ENCODE results near the gene CCNQ.

CCNQ gene

DNA sequence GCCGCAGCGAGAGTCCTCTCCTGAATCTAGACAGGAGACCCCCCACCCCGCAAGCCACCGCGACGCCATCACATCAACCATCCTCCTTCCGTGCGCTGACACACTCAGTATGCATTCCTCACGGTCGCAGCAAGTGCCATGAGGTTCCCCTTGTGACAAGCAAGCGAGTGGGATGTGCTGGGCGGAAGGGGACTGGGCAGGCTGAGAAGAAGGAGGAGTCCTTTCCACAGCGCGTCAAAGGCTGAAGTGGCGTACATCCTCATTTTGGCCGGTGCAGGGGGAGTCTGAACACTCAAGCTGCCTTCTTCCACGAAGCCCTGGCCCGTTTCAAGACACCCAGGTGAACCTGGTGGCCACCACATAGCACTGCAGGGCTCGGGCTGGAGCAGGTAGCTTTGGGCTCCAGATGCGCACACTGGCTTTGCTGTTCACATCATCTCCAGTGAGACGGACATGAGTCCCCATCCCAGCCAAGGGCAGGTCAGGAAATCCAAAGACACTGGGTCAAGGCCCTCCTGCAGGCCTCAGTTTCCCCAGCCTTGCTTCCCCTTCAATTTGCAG is 30.4 kb downstream of the CCNQ start:
- peak; percentile 37 for DNase-seq

- DNase-seq: no peak
Measured at GRCh38 chrX:153565996-153566580, 32.9 kb downstream of the CCNQ start.

- DNase-seq: no peak
Measured at GRCh38 chrX:153564047-153564606, 34.8 kb downstream of the CCNQ start.

- no peak for DNase-seq
Measured at GRCh38 chrX:153562546-153562945, 36.4 kb downstream of the CCNQ start.

GRCh38 chrX:153561337-153561736 is 37.6 kb downstream of the CCNQ start:
- DNase-seq: no peak

DNA sequence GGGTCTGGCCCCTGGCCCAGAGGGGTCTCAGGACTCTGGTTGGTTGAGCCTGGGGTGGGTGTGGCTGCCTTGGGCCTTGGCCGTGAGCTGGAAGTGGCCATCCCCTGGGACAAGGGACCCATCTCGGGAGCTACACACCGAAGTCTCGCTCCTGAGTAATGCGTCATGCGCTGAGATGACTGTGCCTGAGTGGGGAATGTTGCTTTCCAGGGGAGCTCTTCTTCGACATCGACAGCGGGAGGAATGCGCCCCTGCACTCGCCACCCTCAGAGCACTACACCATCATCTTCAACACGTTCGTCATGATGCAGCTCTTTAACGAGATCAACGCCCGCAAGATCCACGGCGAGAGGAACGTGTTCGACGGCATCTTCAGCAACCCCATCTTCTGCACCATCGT is 38.5 kb downstream of the CCNQ start:
- DNase-seq: no peak

GRCh38 chrX:153560000-153560399 is 38.9 kb downstream of the CCNQ start:
- no peak for DNase-seq

GRCh38 chrX:153557618-153558355 is 41.2 kb downstream of the CCNQ start:
- DNase-seq: no peak

GRCh38 chrX:153556767-153557166 is 42.2 kb downstream of the CCNQ start:
- no peak for DNase-seq

DNA sequence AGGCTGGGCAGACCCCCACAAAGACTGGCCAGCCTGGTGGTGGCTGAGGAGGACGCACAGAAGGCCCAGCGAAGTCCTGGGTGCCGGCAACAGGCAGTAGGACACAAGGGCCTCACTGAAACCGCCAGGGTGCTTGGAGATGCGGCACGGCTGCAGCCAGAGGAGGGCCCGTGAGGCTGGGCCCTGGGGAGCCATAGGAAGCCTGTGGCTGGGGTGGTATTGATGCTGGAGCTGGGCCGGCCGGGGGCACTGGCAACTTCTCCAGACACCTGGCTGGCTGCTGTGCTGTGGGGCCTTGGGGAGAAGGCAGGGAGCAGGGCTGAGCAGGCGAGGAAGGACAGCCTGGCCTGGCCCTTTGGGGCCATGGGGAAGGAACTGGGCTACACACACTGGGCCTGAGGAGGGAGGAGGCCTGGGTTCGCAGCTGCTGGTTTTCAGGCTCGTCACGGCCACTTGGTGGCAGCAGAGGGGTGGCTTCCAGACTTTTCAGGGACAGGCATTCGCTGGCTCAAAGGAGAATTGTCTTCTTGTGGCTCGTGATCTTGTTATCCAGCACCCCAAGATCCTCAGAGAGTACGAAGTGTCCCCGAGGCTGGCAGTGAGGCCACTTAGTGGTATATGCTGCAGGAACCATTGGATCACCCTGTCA is 44.3 kb downstream of the CCNQ start:
- peak; percentile 64 for DNase-seq

GRCh38 chrX:153551135-153551534 is 47.8 kb downstream of the CCNQ start:
- no peak for DNase-seq

DNA sequence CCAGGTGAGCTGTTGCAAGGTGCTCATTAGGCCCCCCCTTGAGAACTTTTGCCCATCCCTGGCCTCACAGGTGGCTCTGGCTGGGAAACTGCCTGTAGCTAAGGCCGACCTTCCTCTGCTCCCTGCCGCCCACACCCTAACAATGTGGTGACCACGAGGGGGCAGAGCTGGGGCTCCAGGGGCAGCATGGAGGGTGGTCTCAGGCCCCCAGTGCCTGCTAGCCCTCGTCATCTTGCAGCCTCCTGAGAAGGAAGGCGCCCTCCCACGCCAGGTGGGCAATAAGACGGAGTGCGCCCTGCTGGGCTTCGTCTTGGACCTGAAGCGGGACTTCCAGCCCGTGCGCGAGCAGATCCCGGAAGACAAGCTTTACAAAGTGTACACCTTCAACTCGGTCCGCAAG is 49.1 kb downstream of the CCNQ start:
- no peak for DNase-seq

GRCh38 chrX:153549231-153549630 is 49.7 kb downstream of the CCNQ start:
- peak; percentile 18 for DNase-seq

- no peak for DNase-seq
Measured at GRCh38 chrX:153547195-153547594, 51.7 kb downstream of the CCNQ start.

DNA sequence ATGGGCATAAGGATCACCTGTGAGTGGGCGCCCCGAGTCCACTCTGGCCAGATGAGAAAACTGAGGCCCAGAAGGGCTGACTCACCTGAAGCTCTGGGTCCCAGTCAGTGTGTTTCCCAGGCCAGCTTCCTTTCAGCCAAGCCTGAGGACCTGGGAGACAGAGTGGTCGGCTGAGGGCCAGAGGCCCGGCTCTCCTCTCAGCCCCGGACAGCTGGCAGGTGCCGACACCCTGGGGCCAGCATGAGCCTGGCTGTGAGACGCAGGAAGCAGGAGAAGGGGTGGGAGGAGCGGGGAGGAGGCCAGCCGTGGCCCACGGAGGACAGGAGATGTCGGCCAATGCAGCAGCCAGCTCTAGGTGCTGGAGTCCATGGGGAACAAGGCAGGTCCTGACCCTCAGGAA is 52.6 kb downstream of the CCNQ start:
- DNase-seq: no peak

DNA sequence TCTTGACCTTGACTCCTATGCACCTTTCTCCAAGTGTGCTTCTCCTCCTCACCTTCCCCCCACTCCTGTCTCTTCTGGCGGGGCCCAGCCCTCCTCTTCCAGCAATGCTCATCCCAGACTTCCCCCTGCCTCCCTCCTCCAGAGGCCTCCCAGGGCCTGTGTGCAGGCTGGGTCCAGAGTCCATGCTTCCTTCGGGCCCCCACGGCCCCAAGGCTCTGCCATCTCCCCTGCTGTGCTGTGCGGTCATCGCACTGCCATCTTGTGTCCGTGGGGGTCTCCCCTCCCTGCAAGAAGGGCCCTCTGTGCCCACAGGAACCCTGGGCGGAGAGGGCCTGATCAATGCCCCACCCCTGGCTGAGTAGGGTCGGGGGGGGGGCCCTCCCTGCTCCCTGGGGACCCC is 54.2 kb downstream of the CCNQ start:
- DNase-seq: no peak

GRCh38 chrX:153539979-153540358 is 59.0 kb downstream of the CCNQ start:
- no peak for DNase-seq

- DNase-seq: peak; percentile 64
Measured at GRCh38 chrX:153539171-153539978, 59.6 kb downstream of the CCNQ start.

GRCh38 chrX:153538424-153538823 is 60.5 kb downstream of the CCNQ start:
- DNase-seq: no peak

Measured in RPMI8226 (cell line).